Glutamatergic neuron (in vitro differentiated cells): Measurements from ENCODE around the gene RCBTB2. TPM values are rescaled to one million over a fixed set of nuclear protein-coding genes. Genes with fewer than 3 reads are reported as not detected.

Experiments used
- DNase-seq: peaks from one replicate; pipeline ENCODE4 v3.0.0; 2022
- H3K27ac Mint-ChIP-seq: one replicate; pipeline ENCODE4 v1.8.0; 2020; ENCODE audit warnings: mild to moderate bottlenecking, mixed read lengths, inconsistent platforms; ENCODE audit not compliant: unreplicated experiment
- H3K27me3 Mint-ChIP-seq: one replicate; pipeline ENCODE4 v1.8.0; 2020; ENCODE audit warnings: mild to moderate bottlenecking, moderate library complexity, mixed read lengths, inconsistent platforms; ENCODE audit not compliant: unreplicated experiment
- H3K36me3 Mint-ChIP-seq: one replicate; pipeline ENCODE4 v1.8.0; 2020; ENCODE audit warnings: mild to moderate bottlenecking, mixed read lengths, inconsistent platforms; ENCODE audit not compliant: unreplicated experiment
- H3K4me1 Mint-ChIP-seq: one replicate; pipeline ENCODE4 v1.8.0; 2020; ENCODE audit warnings: mild to moderate bottlenecking, low read depth, mixed read lengths, inconsistent platforms; ENCODE audit not compliant: unreplicated experiment
- H3K4me3 Mint-ChIP-seq: one replicate; pipeline ENCODE4 v1.8.0; 2020; ENCODE audit warnings: mild to moderate bottlenecking, mixed read lengths, inconsistent platforms; ENCODE audit not compliant: unreplicated experiment
- H3K9me3 Mint-ChIP-seq: one replicate; pipeline ENCODE4 v1.8.0; 2020; ENCODE audit warnings: mild to moderate bottlenecking, moderate library complexity, mixed read lengths, inconsistent platforms; ENCODE audit not compliant: unreplicated experiment
- total RNA-seq: library from RNA; stranded (reverse); fragmentation: NEBNext Ultra II Directional; extraction: Animal tissue kit (Norgen Biotek cat#: 25700); gene quantifications from one replicate; pipeline ENCODE4 v1.2.1, GENCODE V29; 2021; ENCODE audit not compliant: unreplicated experiment
- TF ChIP-seq, protein P1 (sequence below): fragments of 200-600 bp; sonication (generic); IDR thresholded peaks from one replicate; pipeline ENCODE4 v1.5.0; 2021; ENCODE audit not compliant: partially characterized antibody, unreplicated experiment

Gene RCBTB2
- total RNA-seq, 1 donor from 2014 or later: 7.4 TPM

DNA sequence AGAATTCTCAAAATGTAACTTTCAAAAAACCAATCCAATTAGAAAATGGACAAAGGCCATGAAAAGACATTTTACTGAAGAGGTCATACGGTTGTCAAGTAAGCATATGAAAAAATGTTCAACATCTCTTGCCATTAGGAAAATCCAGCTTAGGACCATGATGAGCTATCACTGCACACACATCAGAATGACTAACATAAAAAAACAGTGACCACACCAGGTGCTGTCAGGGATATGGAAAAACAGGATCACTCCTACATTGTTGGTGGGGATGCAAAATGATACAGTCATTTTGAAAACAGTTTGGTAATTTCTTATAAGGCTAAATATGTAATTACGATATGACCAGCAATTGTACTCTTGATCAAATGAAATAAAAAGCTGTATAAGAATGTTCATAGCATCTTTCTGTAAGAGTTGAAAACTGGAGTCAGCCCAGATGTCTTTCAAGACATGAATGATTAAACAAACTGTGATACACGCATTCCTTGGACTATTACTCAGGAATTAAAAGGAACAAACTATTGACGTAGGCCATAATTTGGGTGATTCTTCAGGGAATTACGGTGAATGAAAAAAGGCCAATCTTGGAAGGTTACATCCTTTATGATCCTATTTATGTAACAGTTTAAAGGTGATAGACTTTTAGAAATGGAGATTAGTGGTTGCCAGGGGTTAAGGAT is 26.9 kb upstream of the RCBTB2 start:
- Mint-ChIP-seq H3K36me3 (no peaks in the 10 kb centered on the region), H3K27me3 (peaks cover 2% of the 10 kb centered on the region), H3K4me3 (no peak overlapping the region), H3K4me1 (no peaks in the 10 kb centered on the region), H3K27ac (no peak overlapping the region), H3K9me3 (no peaks in the 10 kb centered on the region)
- TF ChIP-seq, protein P1, sequence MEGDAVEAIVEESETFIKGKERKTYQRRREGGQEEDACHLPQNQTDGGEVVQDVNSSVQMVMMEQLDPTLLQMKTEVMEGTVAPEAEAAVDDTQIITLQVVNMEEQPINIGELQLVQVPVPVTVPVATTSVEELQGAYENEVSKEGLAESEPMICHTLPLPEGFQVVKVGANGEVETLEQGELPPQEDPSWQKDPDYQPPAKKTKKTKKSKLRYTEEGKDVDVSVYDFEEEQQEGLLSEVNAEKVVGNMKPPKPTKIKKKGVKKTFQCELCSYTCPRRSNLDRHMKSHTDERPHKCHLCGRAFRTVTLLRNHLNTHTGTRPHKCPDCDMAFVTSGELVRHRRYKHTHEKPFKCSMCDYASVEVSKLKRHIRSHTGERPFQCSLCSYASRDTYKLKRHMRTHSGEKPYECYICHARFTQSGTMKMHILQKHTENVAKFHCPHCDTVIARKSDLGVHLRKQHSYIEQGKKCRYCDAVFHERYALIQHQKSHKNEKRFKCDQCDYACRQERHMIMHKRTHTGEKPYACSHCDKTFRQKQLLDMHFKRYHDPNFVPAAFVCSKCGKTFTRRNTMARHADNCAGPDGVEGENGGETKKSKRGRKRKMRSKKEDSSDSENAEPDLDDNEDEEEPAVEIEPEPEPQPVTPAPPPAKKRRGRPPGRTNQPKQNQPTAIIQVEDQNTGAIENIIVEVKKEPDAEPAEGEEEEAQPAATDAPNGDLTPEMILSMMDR: no peak
- DNase-seq: no peak

DNA sequence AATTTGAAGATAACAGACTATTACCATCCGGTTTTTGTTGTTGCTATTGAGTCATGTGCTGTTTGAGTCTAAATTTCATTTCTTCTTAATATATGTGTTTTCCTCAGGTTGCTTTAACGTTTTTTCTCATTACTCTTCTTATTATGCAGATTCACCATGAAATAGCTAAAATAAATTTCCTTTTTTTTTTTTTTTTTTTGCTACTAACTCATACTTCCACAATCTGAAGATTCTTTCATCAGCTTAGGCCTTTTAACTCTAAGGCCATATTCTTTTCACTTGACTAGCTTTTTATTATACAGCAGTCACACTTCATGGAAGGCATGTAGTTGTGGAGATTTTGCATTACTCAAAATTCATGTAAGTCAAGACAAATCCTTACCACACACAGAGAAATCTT is 23.9 kb upstream of the RCBTB2 start:
- H3K4me3 Mint-ChIP-seq: no peak overlapping the region
- DNase-seq: no peak
- H3K9me3 Mint-ChIP-seq: no peaks in the 10 kb centered on the region
- H3K36me3 Mint-ChIP-seq: no peaks in the 10 kb centered on the region
- H3K27me3 Mint-ChIP-seq: peaks cover 2% of the 10 kb centered on the region
- TF ChIP-seq, protein P1: no peak
- H3K27ac Mint-ChIP-seq: no peak overlapping the region
- no peaks in the 10 kb centered on the region for H3K4me1 Mint-ChIP-seq

DNA sequence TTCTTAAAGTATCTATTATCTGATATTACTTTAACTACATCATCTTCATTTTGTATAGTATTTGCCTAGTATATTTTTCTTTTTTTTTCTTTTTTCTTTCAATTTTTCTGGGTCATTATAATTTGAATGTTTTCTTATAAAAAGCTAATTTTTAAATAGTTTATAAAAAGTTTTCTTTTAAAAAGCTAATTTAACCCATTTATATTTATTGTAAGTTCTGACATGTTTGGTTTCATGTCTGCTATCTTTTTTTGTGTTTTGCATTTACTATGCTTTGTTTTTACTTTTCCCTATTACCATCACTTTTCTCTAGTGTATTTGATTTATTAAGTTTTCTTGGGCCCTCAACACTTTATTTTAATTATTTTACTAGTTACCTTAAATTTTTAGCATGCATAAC is 22.6 kb upstream of the RCBTB2 start:
- H3K36me3 Mint-ChIP-seq: peaks cover under 1% of the 10 kb centered on the region
- H3K4me1 Mint-ChIP-seq: no peaks in the 10 kb centered on the region
- no peak overlapping the region for H3K27ac Mint-ChIP-seq
- TF ChIP-seq, protein P1: no peak
- peaks cover 2% of the 10 kb centered on the region for H3K27me3 Mint-ChIP-seq
- no peaks in the 10 kb centered on the region for H3K9me3 Mint-ChIP-seq
- H3K4me3 Mint-ChIP-seq: no peak overlapping the region
- DNase-seq: no peak

DNA sequence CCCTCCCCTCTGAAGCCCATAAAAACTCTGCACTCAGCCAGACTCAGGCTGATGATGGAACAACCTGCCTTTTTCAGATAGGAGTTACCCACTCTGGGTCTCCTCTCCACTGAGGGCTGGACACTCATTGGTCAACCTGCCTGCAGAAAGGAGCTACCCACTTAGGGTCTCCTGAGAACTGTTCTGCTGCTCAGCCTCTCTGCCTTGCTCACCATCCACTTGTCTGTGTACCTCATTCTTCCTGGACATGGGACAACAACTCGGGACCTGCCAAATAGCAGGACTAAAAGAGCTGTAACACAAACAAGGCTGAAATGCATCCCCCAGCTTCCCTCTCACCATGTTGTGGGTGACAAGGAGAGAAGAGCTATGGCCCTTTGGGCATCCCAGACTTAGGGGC is 18.4 kb upstream of the RCBTB2 start:
- Mint-ChIP-seq H3K27ac (no peak overlapping the region), H3K36me3 (peaks cover 13% of the 10 kb centered on the region), H3K27me3 (peaks cover 3% of the 10 kb centered on the region), H3K4me3 (no peak overlapping the region), H3K9me3 (peaks cover 2% of the 10 kb centered on the region), H3K4me1 (no peaks in the 10 kb centered on the region)
- no peak for DNase-seq
- TF ChIP-seq, protein P1: no peak

DNA sequence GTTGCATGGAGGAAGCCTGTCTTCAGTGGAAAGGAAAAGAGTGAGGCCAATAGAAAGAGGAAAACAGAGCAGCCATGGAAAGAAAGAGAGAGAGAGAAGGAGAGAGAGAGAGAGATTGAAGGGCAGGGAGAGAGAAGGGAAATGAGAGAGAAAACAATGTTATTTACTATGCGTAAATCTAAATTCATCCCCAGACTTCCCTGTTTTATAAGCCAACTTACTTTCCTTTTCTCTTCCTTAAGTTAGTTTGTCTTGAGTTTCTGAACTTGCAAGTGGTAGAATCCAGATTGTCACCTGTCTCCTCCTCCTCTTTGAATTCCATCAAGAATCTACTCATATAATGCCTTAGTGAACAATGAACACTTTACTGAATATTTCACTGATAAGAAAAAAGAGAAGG is 16.8 kb upstream of the RCBTB2 start:
- peaks cover 13% of the 10 kb centered on the region for H3K36me3 Mint-ChIP-seq
- no peak overlapping the region for H3K27ac Mint-ChIP-seq
- H3K9me3 Mint-ChIP-seq: peaks cover 2% of the 10 kb centered on the region
- H3K4me1 Mint-ChIP-seq: no peaks in the 10 kb centered on the region
- TF ChIP-seq, protein P1: no peak
- no peak for DNase-seq
- no peak overlapping the region for H3K4me3 Mint-ChIP-seq
- peaks cover 2% of the 10 kb centered on the region for H3K27me3 Mint-ChIP-seq
